Large intestine (tissue), 3 donors: ENCODE results near the gene POLR1A. TPM values are rescaled to one million over a fixed set of nuclear protein-coding genes. Genes with fewer than 3 reads are reported as not detected.

Experiments
- DNase-seq, 2 donors: peaks; one replicate each; pipeline versions ENCODE4 v3.0.0 to v3.0.0-alpha.2; 2013
- H3K27ac ChIP-seq: one replicate; pipeline ENCODE4 v1.5.1; 2013; ENCODE audit warnings: low read length
- H3K27me3 ChIP-seq: 2 replicates; pipeline ENCODE4 v1.6.1; 2013; ENCODE audit warnings: low read length; ENCODE audit not compliant: control insufficient read depth, insufficient read depth
- H3K36me3 ChIP-seq: 2 replicates; pipeline ENCODE4 v1.6.1; 2013; ENCODE audit warnings: low read length; ENCODE audit not compliant: control insufficient read depth, insufficient read depth
- H3K4me1 ChIP-seq: one replicate; pipeline ENCODE4 v1.6.1; 2013; ENCODE audit warnings: low read length; ENCODE audit not compliant: control insufficient read depth, insufficient read depth
- H3K4me3 ChIP-seq: one replicate; pipeline ENCODE4 v1.5.1; 2013; ENCODE audit warnings: low read length
- H3K9me3 ChIP-seq: one replicate; pipeline ENCODE4 v1.6.1; 2013; ENCODE audit warnings: mild to moderate bottlenecking, low read depth, low read length, moderate library complexity; ENCODE audit not compliant: control insufficient read depth
- WGBS: methylation state at CpG from one replicate; pipeline ENCODE4 v1.1.5; 2013; ENCODE audit warnings: low lambda C conversion rate; ENCODE audit not compliant: insufficient coverage; 5-methylcytosine and 5-hydroxymethylcytosine counted together
- polyA plus RNA-seq: library from polyadenylated mRNA; unstranded; fragments of 120-200 nt; gene quantifications from one replicate; pipeline ENCODE4 v1.2.1, GENCODE V29; 2013

POLR1A gene
- polyA plus RNA-seq, 1 donor: 13.6 TPM

- DNase-seq: no peak
- H3K4me3 ChIP-seq: no peak overlapping the region
- WGBS: no CpG with 5 or more reads among the region's 3 CpGs
- H3K27ac ChIP-seq: no peak overlapping the region
- H3K36me3 ChIP-seq: peaks cover 86% of the 10 kb centered on the region
- H3K4me1 ChIP-seq: no peaks in the 10 kb centered on the region
- no peaks in the 10 kb centered on the region for H3K27me3 ChIP-seq
- no peaks in the 10 kb centered on the region for H3K9me3 ChIP-seq
These were observed 31.4 kb downstream of the POLR1A start for GRCh38 chr2:86074256-86074655.

GRCh38 chr2:86073225-86073624, 32.5 kb downstream of the POLR1A start:
- WGBS: no CpG with 5 or more reads among the region's 1 CpG
- no peak overlapping the region for H3K4me3 ChIP-seq
- no peaks in the 10 kb centered on the region for H3K4me1 ChIP-seq
- H3K9me3 ChIP-seq: no peaks in the 10 kb centered on the region
- peaks cover 90% of the 10 kb centered on the region for H3K36me3 ChIP-seq
- H3K27ac ChIP-seq: no peak overlapping the region
- no peak for DNase-seq
- H3K27me3 ChIP-seq: no peaks in the 10 kb centered on the region

GRCh38 chr2:86072271-86072858, 33.3 kb downstream of the POLR1A start:
- no peak for DNase-seq
- Histone ChIP-seq H3K27ac (no peak overlapping the region), H3K9me3 (no peaks in the 10 kb centered on the region), H3K36me3 (peaks cover 87% of the 10 kb centered on the region), H3K4me3 (no peak overlapping the region), H3K4me1 (no peaks in the 10 kb centered on the region), H3K27me3 (no peaks in the 10 kb centered on the region)
- no CpG with 5 or more reads among the region's 9 CpGs for WGBS

GRCh38 chr2:86070868-86071267, 34.8 kb downstream of the POLR1A start:
- no peaks in the 10 kb centered on the region for H3K9me3 ChIP-seq
- no peaks in the 10 kb centered on the region for H3K27me3 ChIP-seq
- H3K36me3 ChIP-seq: peaks cover 81% of the 10 kb centered on the region
- H3K4me3 ChIP-seq: no peak overlapping the region
- WGBS: no CpG with 5 or more reads among the region's 2 CpGs
- DNase-seq: no peak
- H3K4me1 ChIP-seq: no peaks in the 10 kb centered on the region
- no peak overlapping the region for H3K27ac ChIP-seq

- WGBS: 100% methylated on average over 1 of the region's 16 CpGs
These were observed 35.8 kb downstream of the POLR1A start for GRCh38 chr2:86069783-86070339.

GRCh38 chr2:86069091-86069685, 36.5 kb downstream of the POLR1A start:
- Histone ChIP-seq H3K36me3 (peaks cover 84% of the 10 kb centered on the region), H3K27me3 (no peaks in the 10 kb centered on the region), H3K27ac (no peak overlapping the region), H3K4me3 (no peak overlapping the region), H3K9me3 (no peaks in the 10 kb centered on the region), H3K4me1 (no peaks in the 10 kb centered on the region)
- WGBS: no CpG with 5 or more reads among the region's 8 CpGs
- DNase-seq: no peak

More at GRCh38 chr2:86069783-86070339, 35.8 kb downstream of the POLR1A start:
- Histone ChIP-seq H3K27me3 (no peaks in the 10 kb centered on the region), H3K27ac (no peak overlapping the region), H3K9me3 (no peaks in the 10 kb centered on the region), H3K4me3 (no peak overlapping the region), H3K4me1 (no peaks in the 10 kb centered on the region), H3K36me3 (peaks cover 84% of the 10 kb centered on the region)
- DNase-seq: no peak

GRCh38 chr2:86068648-86069047, 37.0 kb downstream of the POLR1A start:
- H3K9me3 ChIP-seq: no peaks in the 10 kb centered on the region
- no peak for DNase-seq
- H3K4me3 ChIP-seq: no peak overlapping the region
- H3K27me3 ChIP-seq: no peaks in the 10 kb centered on the region
- WGBS: no CpG with 5 or more reads among the region's 5 CpGs
- peaks cover 84% of the 10 kb centered on the region for H3K36me3 ChIP-seq
- H3K4me1 ChIP-seq: no peaks in the 10 kb centered on the region
- no peak overlapping the region for H3K27ac ChIP-seq

- Histone ChIP-seq H3K4me1 (no peaks in the 10 kb centered on the region), H3K27me3 (no peaks in the 10 kb centered on the region), H3K4me3 (no peak overlapping the region), H3K27ac (no peak overlapping the region), H3K36me3 (peaks cover 84% of the 10 kb centered on the region), H3K9me3 (peaks cover 2% of the 10 kb centered on the region)
- no CpG with 5 or more reads among the region's 7 CpGs for WGBS
- no peak for DNase-seq
These were observed 37.5 kb downstream of the POLR1A start for GRCh38 chr2:86068136-86068588.

GRCh38 chr2:86066915-86067314, 38.8 kb downstream of the POLR1A start:
- no peaks in the 10 kb centered on the region for H3K4me1 ChIP-seq
- H3K9me3 ChIP-seq: peaks cover 3% of the 10 kb centered on the region
- H3K4me3 ChIP-seq: no peak overlapping the region
- DNase-seq: no peak
- H3K27me3 ChIP-seq: no peaks in the 10 kb centered on the region
- peaks cover 71% of the 10 kb centered on the region for H3K36me3 ChIP-seq
- no peak overlapping the region for H3K27ac ChIP-seq

GRCh38 chr2:86066007-86066578, 39.6 kb downstream of the POLR1A start:
- WGBS: 80% methylated on average over 1 of the region's 7 CpGs
- H3K36me3 ChIP-seq: peaks cover 69% of the 10 kb centered on the region
- no peak for DNase-seq

More at GRCh38 chr2:86066007-86066578, 39.6 kb downstream of the POLR1A start:
- Histone ChIP-seq H3K4me3 (no peak overlapping the region), H3K27ac (no peak overlapping the region), H3K4me1 (no peaks in the 10 kb centered on the region), H3K27me3 (no peaks in the 10 kb centered on the region), H3K9me3 (peaks cover 3% of the 10 kb centered on the region)
